HEK293 (cell line): ENCODE results near the gene SPINT2.
A peak's percentile ranks its signal among the peaks of the same experiment; 100 is the strongest.

ENCODE experiments used
- CTCF ChIA-PET: fragments of 350-600 bp; formaldehyde crosslinking; extraction: SDS; loops from one replicate; lab custom pipeline; 2021; ENCODE audit warnings: antibody characterized with exemption; lab: Yijun Ruan, JAX
- POLR2A ChIA-PET: fragments of 300-600 bp; formaldehyde crosslinking; extraction: SDS; loops from one replicate; lab custom pipeline; 2020; ENCODE audit warnings: antibody characterized with exemption, inconsistent platforms; lab: Yijun Ruan, JAX
- H3K27ac ChIP-seq: fragments of 200-500 bp; sonication (Bioruptor generic); 2 replicates; pipeline ENCODE4 v1.5.1; 2014; ENCODE audit warnings: low read depth, low read length, control low read depth, inconsistent platforms; ENCODE audit errors: extremely low read depth
- H3K36me3 ChIP-seq, 2 experiments: fragments of 200-500 bp in 1 of 2; sonication (Bioruptor generic) in 1 of 2; 1 replicate in 1 of 2; 2 replicates in 1 of 2; pipeline ENCODE4 v1.5.1; 2014 to 2017; ENCODE audit warnings: inconsistent platforms in 2 of 2, low read length in 2 of 2; ENCODE audit not compliant: control insufficient read depth in 2 of 2, insufficient read depth in 1 of 2
- H3K4me1 ChIP-seq: fragments of 200-500 bp; sonication (Bioruptor generic); 2 replicates; pipeline ENCODE4 v1.5.1; 2014; ENCODE audit warnings: mild to moderate bottlenecking, low read length, inconsistent platforms; ENCODE audit not compliant: control insufficient read depth, insufficient read depth
- H3K4me3 ChIP-seq: 2 replicates; pipeline ENCODE4 v1.5.1; 2011; ENCODE audit warnings: low read depth, mild to moderate bottlenecking, control low read depth, low read length, moderate library complexity
- H3K9me3 ChIP-seq: fragments of 200-500 bp; sonication (Bioruptor generic); 2 replicates; pipeline ENCODE4 v1.5.1; 2014; ENCODE audit warnings: low read depth, low read length, inconsistent platforms; ENCODE audit not compliant: control insufficient read depth, insufficient read depth
- ELK4 ChIP-seq: IDR thresholded peaks from 2 replicates; pipeline ENCODE4 v1.6.1; 2011; ENCODE audit warnings: mild to moderate bottlenecking, low read depth, low read length, borderline replicate concordance
- GLI2 ChIP-seq: fragments of 450-650 bp; formaldehyde crosslinking; IDR thresholded peaks from 2 replicates; pipeline ENCODE4; 2017; ENCODE audit warnings: missing biosample characterization, missing genetic modification characterization, low read depth, borderline replicate concordance
- IKZF3 ChIP-seq: fragments of 450-650 bp; IDR thresholded peaks from 2 replicates; pipeline ENCODE4 v1.5.0; 2018; ENCODE audit warnings: missing biosample characterization, mild to moderate bottlenecking, missing genetic modification characterization, moderate library complexity
- MZF1 ChIP-seq: fragments of 450-650 bp; formaldehyde crosslinking; IDR thresholded peaks from 2 replicates; pipeline ENCODE4 v1.5.1; 2017; ENCODE audit warnings: missing biosample characterization, missing genetic modification characterization, borderline replicate concordance
- SALL2 ChIP-seq: fragments of 450-650 bp; formaldehyde crosslinking; IDR thresholded peaks from 2 replicates; pipeline ENCODE4 v1.5.0; 2017; ENCODE audit warnings: missing biosample characterization, mild to moderate bottlenecking, missing genetic modification characterization, borderline replicate concordance
- ZNF24 ChIP-seq: fragments of 450-650 bp; formaldehyde crosslinking; IDR thresholded peaks from 2 replicates; pipeline ENCODE4 v1.5.1; 2016; ENCODE audit warnings: missing biosample characterization, missing genetic modification characterization
- ZNF274 ChIP-seq, 2 experiments: fragments of 200-500 bp in 1 of 2; fragments of 450-650 bp in 1 of 2; sonication (Bioruptor generic) in 1 of 2; formaldehyde crosslinking in 1 of 2; IDR thresholded peaks; 2 replicates each; pipeline versions ENCODE4 v1.5.1 to v1.6.1; 2014 to 2016; ENCODE audit warnings: borderline replicate concordance in 1 of 2, inconsistent platforms in 1 of 2, low read length in 1 of 2, missing biosample characterization in 1 of 2, missing genetic modification characterization in 1 of 2
- ZNF354C ChIP-seq: fragments of 450-650 bp; formaldehyde crosslinking; IDR thresholded peaks from 2 replicates; pipeline ENCODE4 v1.5.1; 2016; ENCODE audit warnings: missing biosample characterization, missing genetic modification characterization, low read depth, borderline replicate concordance
- ZNF362 ChIP-seq: fragments of 450-650 bp; formaldehyde crosslinking; IDR thresholded peaks from 2 replicates; pipeline ENCODE4 v1.5.1; 2016; ENCODE audit warnings: missing biosample characterization, missing genetic modification characterization
- ZNF548 ChIP-seq: fragments of 450-650 bp; formaldehyde crosslinking; IDR thresholded peaks from 2 replicates; pipeline ENCODE4 v1.5.1; 2016; ENCODE audit warnings: missing biosample characterization, missing genetic modification characterization
- ZNF580 ChIP-seq: fragments of 450-650 bp; formaldehyde crosslinking; IDR thresholded peaks from 2 replicates; pipeline ENCODE4 v1.5.1; 2016; ENCODE audit warnings: missing biosample characterization, missing genetic modification characterization
- ZNF645 ChIP-seq: fragments of 450-650 bp; formaldehyde crosslinking; IDR thresholded peaks from 2 replicates; pipeline ENCODE4; 2016; ENCODE audit warnings: missing biosample characterization, missing genetic modification characterization
- ZNF658 ChIP-seq: fragments of 450-650 bp; formaldehyde crosslinking; IDR thresholded peaks from 2 replicates; pipeline ENCODE4; 2016; ENCODE audit warnings: missing biosample characterization, missing genetic modification characterization
- ZNF768 ChIP-seq: fragments of 450-650 bp; formaldehyde crosslinking; IDR thresholded peaks from 2 replicates; pipeline ENCODE4 v1.5.1; 2018; ENCODE audit warnings: missing biosample characterization, mild to moderate bottlenecking, missing genetic modification characterization
- ZNF830 ChIP-seq: fragments of 450-650 bp; IDR thresholded peaks from 2 replicates; pipeline ENCODE4 v1.5.0; 2018; ENCODE audit warnings: missing biosample characterization, missing genetic modification characterization, low read depth, mild to moderate bottlenecking, moderate library complexity
- ZSCAN18 ChIP-seq: fragments of 450-650 bp; formaldehyde crosslinking; IDR thresholded peaks from 2 replicates; pipeline ENCODE4 v1.5.1; 2016; ENCODE audit warnings: missing biosample characterization, missing genetic modification characterization
- ZSCAN4 ChIP-seq: fragments of 450-650 bp; formaldehyde crosslinking; IDR thresholded peaks from 2 replicates; pipeline ENCODE4 v1.5.1; 2017; ENCODE audit warnings: missing biosample characterization, missing genetic modification characterization
- ZSCAN5A ChIP-seq: fragments of 450-650 bp; formaldehyde crosslinking; IDR thresholded peaks from 2 replicates; pipeline ENCODE4 v1.5.1; 2016; ENCODE audit warnings: missing biosample characterization, missing genetic modification characterization

SPINT2 gene

GRCh38 chr19:38247734-38248268, 16.6 kb upstream of the SPINT2 start (continued):
- TF ChIP-seq ZNF354C (no peak), ZNF580 (peak; percentile 78; the same call in 1 of the 2 replicates), IKZF3 (tag by site-specific recombination) (no peak), ZNF768 (tag by site-specific recombination) (0 out of 2 replicates have a peak, but pooled peaks have one; percentile 29), ZSCAN18 (tag by site-specific recombination) (0 out of 2 replicates have a peak, but pooled peaks have one; percentile 32), ZNF24 (0 out of 2 replicates have a peak, but pooled peaks have one; percentile 20), ZNF645 (no peak)

GRCh38 chr19:38248421-38248820, 16.0 kb upstream of the SPINT2 start:
- Histone ChIP-seq H3K4me1 (peaks cover 17% of the 10 kb centered on the region), H3K36me3 (no peaks in the 10 kb centered on the region), H3K9me3 (no peaks in the 10 kb centered on the region), H3K4me3 (no peak overlapping the region), H3K27ac (no peak overlapping the region)
- CTCF ChIA-PET = interaction anchor here (0.6 to 1.8 kb wide), 6 partner anchors 14 to 391 kb away, joined by 3 to 9 read pairs (median 6); partner anchors contain the start of gene CATSPERG
- POLR2A ChIA-PET = interaction anchor here (0.7 kb wide), 1 partner anchor 16 kb away, joined by 3 read pairs; the partner anchor contains the start of gene SPINT2
- no peak for TF ChIP-seq ZSCAN4 (tag by site-specific recombination)
- no peak for TF ChIP-seq SALL2
- no peak for TF ChIP-seq GLI2 (tag by site-specific recombination)
- TF ChIP-seq ZNF658 (tag by site-specific recombination) = no peak
- no peak for TF ChIP-seq ZNF274 (IDR thresholded peaks at IDR 0.05; ENCODE audit: low read length)
- TF ChIP-seq ZNF274 (tag by site-specific recombination; IDR thresholded peaks at IDR 0.05; ENCODE audit: borderline replicate concordance) = no peak
- TF ChIP-seq ZSCAN5A (tag by site-specific recombination) = no peak
- no peak for TF ChIP-seq ZNF362 (tag by site-specific recombination)
- TF ChIP-seq ZNF548 (tag by site-specific recombination) = no peak
- no peak for TF ChIP-seq ZNF830 (tag by site-specific recombination)
- TF ChIP-seq ELK4 = no peak
- TF ChIP-seq MZF1 = no peak
